Liver (tissue), 9 donors: ENCODE results near the gene STOML1. TPM values are rescaled to one million over a fixed set of nuclear protein-coding genes. Genes with fewer than 3 reads are reported as not detected.

ENCODE experiments used
- DNase-seq: peaks from one replicate; pipeline ENCODE4 v3.0.0-alpha.2; 2017; ENCODE audit warnings: low spot score
- H3K27ac ChIP-seq, 2 donors: one replicate each; pipeline ENCODE4 v1.7.0; 2013; ENCODE audit warnings: inconsistent platforms in 2 of 2, low read length in 2 of 2, control low read depth in 1 of 2, low read depth in 1 of 2, mild to moderate bottlenecking in 1 of 2
- H3K27me3 ChIP-seq, 4 donors: one replicate each; pipeline versions ENCODE4 v1.6.1 to v1.7.0; 2013; ENCODE audit warnings: low read length in 3 of 4, inconsistent platforms in 1 of 4, mild to moderate bottlenecking in 1 of 4, moderate library complexity in 1 of 4; ENCODE audit not compliant: control insufficient read depth in 4 of 4, insufficient read depth in 4 of 4
- H3K36me3 ChIP-seq, 4 donors: one replicate each; pipeline versions ENCODE4 v1.6.1 to v1.7.0; 2013; ENCODE audit warnings: low read length in 3 of 4, mild to moderate bottlenecking in 3 of 4, low read depth in 1 of 4, moderate library complexity in 1 of 4; ENCODE audit not compliant: control insufficient read depth in 4 of 4, insufficient read depth in 3 of 4
- H3K4me1 ChIP-seq, 4 donors: one replicate each; pipeline versions ENCODE4 v1.6.1 to v1.7.0; 2013; ENCODE audit warnings: low read length in 3 of 4, mild to moderate bottlenecking in 3 of 4, moderate library complexity in 1 of 4; ENCODE audit not compliant: control insufficient read depth in 4 of 4, insufficient read depth in 4 of 4
- H3K4me3 ChIP-seq, 3 donors: one replicate each; pipeline versions ENCODE4 v1.6.1 to v1.7.0; 2013; ENCODE audit warnings: low read length in 3 of 3, control low read depth in 1 of 3, low read depth in 1 of 3, mild to moderate bottlenecking in 1 of 3
- H3K9ac ChIP-seq, 2 donors: one replicate each; pipeline ENCODE4 v1.7.0; 2013; ENCODE audit warnings: low read length in 2 of 2, mild to moderate bottlenecking in 2 of 2, moderate library complexity in 2 of 2, control low read depth in 1 of 2, low read depth in 1 of 2
- H3K9me3 ChIP-seq, 4 donors: one replicate each; pipeline versions ENCODE4 v1.6.1 to v1.7.0; 2013; ENCODE audit warnings: low read length in 3 of 4; ENCODE audit not compliant: control insufficient read depth in 4 of 4
- CTCF ChIP-seq: fragments of 150-350 bp; IDR thresholded peaks from 2 replicates; pipeline ENCODE4 v1.5.1; 2017; ENCODE audit warnings: improper control_type of control experiment, low read depth, low read length; ENCODE audit not compliant: missing input control
- EGR1 ChIP-seq, 2 donors: IDR thresholded peaks; 2 replicates each; pipeline ENCODE4 v1.6.1; 2016 to 2018; ENCODE audit warnings: antibody characterized with exemption in 2 of 2, low read depth in 2 of 2
- FOXA1 ChIP-seq: IDR thresholded peaks from 2 replicates; pipeline ENCODE4 v1.6.1; 2016; ENCODE audit warnings: antibody characterized with exemption
- FOXA2 ChIP-seq: IDR thresholded peaks from 2 replicates; pipeline ENCODE4 v1.6.1; 2016; ENCODE audit warnings: antibody characterized with exemption
- GABPA ChIP-seq, 2 donors: IDR thresholded peaks in 1 of 2; conservative IDR thresholded peaks in 1 of 2; 2 replicates each; pipeline ENCODE4 v1.6.1; 2016; ENCODE audit warnings: antibody characterized with exemption in 2 of 2, mild to moderate bottlenecking in 1 of 2, moderate library complexity in 1 of 2
- HNF4A ChIP-seq, 2 donors: conservative IDR thresholded peaks; 2 replicates each; pipeline ENCODE4 v1.6.1; 2016; ENCODE audit warnings: antibody characterized with exemption in 2 of 2, mild to moderate bottlenecking in 2 of 2
- HNF4G ChIP-seq: IDR thresholded peaks from 2 replicates; pipeline ENCODE4 v1.6.1; 2016; ENCODE audit warnings: antibody characterized with exemption
- JUND ChIP-seq, 2 donors: IDR thresholded peaks; 2 replicates each; pipeline ENCODE4 v1.6.1; 2016; ENCODE audit warnings: antibody characterized with exemption in 2 of 2
- NR2F2 ChIP-seq: IDR thresholded peaks from 2 replicates; pipeline ENCODE4 v1.6.1; 2016; ENCODE audit warnings: antibody characterized with exemption
- REST ChIP-seq: IDR thresholded peaks from 2 replicates; pipeline ENCODE4 v1.6.1; 2016; ENCODE audit warnings: antibody characterized with exemption, mild to moderate bottlenecking
- RXRA ChIP-seq, 2 donors: IDR thresholded peaks; 2 replicates each; pipeline ENCODE4 v1.6.1; 2017 to 2018; ENCODE audit warnings: antibody characterized with exemption in 2 of 2, mild to moderate bottlenecking in 1 of 2
- SP1 ChIP-seq: IDR thresholded peaks from 2 replicates; pipeline ENCODE4 v1.6.1; 2018; ENCODE audit warnings: antibody characterized with exemption, mild to moderate bottlenecking
- TAF1 ChIP-seq: conservative IDR thresholded peaks from 2 replicates; pipeline ENCODE4 v1.6.1; 2016; ENCODE audit warnings: antibody characterized with exemption, mild to moderate bottlenecking
- YY1 ChIP-seq: IDR thresholded peaks from 2 replicates; pipeline ENCODE4 v1.6.1; 2016; ENCODE audit warnings: antibody characterized with exemption, mild to moderate bottlenecking
- ZBTB33 ChIP-seq: IDR thresholded peaks from 2 replicates; pipeline ENCODE4 v1.6.1; 2016; ENCODE audit warnings: antibody characterized with exemption
- WGBS: extraction: QIAGEN DNeasy Blood & Tissue Kit; methylation state at CpG from one replicate; pipeline ENCODE4 v1.1.7; 2013; 5-methylcytosine and 5-hydroxymethylcytosine counted together
- polyA plus RNA-seq, 2 donors: library from polyadenylated mRNA; stranded (reverse) in 1 of 2; unstranded in 1 of 2; fragments of 200-250 nt in 1 of 2; fragments of >200 nt in 1 of 2; fragmentation: Nextera tagmentation in 1 of 2; extraction: Ambion mirVana in 1 of 2; gene quantifications; one replicate each; pipeline versions ENCODE4 v1.2.1 to v1.2.3, GENCODE V29; 2013 to 2015
- total RNA-seq, 2 donors: library from RNA; depleted of rRNA; stranded (reverse); fragments of >200 nt; gene quantifications; one replicate each; pipeline ENCODE4 v1.2.3, GENCODE V29; 2014
- TF ChIP-seq, protein P1 (sequence below): IDR thresholded peaks from 2 replicates; pipeline ENCODE4 v1.6.1; 2016; ENCODE audit warnings: antibody characterized with exemption
- TF ChIP-seq, protein P2 (sequence below): IDR thresholded peaks from 2 replicates; pipeline ENCODE4 v1.6.1; 2016; ENCODE audit warnings: antibody characterized with exemption
- donor health status: healthy.
- donor health status: healthy.
- donor health status: healthy.
- donor health status: healthy.
- donor health status: healthy.

STOML1 gene
- total and polyA plus RNA-seq, 4 donors: 5.4 to 9.4 (median 6.4) TPM

DNA sequence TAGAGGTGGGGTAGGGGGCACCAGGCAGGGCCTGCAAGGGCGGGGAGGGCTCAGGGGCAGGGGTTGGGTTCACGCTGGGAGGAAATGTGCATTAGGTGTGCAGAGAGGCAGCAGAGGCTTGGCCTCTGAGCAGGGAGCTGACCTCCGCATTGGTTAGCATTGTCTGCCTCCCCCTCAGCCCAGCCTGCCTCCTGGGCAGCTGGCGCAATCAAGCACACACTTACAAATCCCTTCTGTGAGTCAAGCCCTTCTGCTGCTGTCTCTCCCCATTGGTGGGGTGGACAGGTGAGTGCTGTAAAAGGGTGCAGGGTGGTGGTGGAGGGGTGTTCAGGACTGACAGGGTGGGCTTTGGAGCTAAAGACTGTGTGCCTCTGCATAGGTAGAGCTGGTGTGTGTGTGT, 56.5 kb downstream of the STOML1 start:
- Histone ChIP-seq H3K9ac (no peak overlapping the region), H3K27ac (no peak overlapping the region), H3K9me3 (no peaks in the 10 kb centered on the region), H3K27me3 (no peaks in the 10 kb centered on the region), H3K4me3 (no peak overlapping the region), H3K4me1 (peaks cover 0 to 4% (median 1%) of the 10 kb centered on the region in 4 donors), H3K36me3 (no peaks in the 10 kb centered on the region)
- 95% methylated on average over 4 of the region's 4 CpGs for WGBS
- DNase-seq: no peak
- TF ChIP-seq GABPA (IDR thresholded peaks at IDR 0.05 in 1 of 2, conservative IDR thresholded peaks at IDR 0.05 in 1 of 2): no peak
- TF ChIP-seq FOXA2: no peak
- TF ChIP-seq NR2F2: no peak
- TF ChIP-seq, protein P1, sequence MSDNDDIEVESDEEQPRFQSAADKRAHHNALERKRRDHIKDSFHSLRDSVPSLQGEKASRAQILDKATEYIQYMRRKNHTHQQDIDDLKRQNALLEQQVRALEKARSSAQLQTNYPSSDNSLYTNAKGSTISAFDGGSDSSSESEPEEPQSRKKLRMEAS: no peak
- TF ChIP-seq FOXA1: no peak
- no peak for TF ChIP-seq RXRA (IDR thresholded peaks at IDR 0.05)
- no peak for TF ChIP-seq ZBTB33
- TF ChIP-seq, protein P2, sequence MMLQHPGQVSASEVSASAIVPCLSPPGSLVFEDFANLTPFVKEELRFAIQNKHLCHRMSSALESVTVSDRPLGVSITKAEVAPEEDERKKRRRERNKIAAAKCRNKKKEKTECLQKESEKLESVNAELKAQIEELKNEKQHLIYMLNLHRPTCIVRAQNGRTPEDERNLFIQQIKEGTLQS: no peak
- TF ChIP-seq TAF1: no peak
- no peak for TF ChIP-seq HNF4G
- no peak for TF ChIP-seq EGR1 (IDR thresholded peaks at IDR 0.05; ENCODE audit: low read depth in 2 of 2)
- TF ChIP-seq YY1: no peak
- TF ChIP-seq REST: no peak
- TF ChIP-seq SP1: no peak
- TF ChIP-seq JUND (IDR thresholded peaks at IDR 0.05): no peak

DNA sequence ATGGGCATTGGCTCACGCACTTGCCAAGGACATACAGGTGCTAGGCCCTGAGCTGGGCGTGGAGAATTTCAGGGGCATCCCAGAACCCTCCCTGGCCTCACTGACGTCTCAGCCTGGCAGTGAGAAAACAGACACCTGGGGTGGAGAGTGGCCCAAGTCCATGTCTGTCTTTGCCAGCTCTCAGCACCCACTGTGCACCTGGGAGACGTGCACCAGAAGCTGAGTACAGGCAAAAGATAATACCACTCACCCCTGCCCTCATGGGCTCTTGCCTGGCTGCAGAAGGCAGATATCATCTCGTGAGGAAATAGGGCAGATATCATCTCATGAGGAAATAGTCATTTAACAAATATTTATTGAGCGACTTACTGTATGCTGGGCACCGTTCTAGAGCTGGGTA, 57.8 kb downstream of the STOML1 start:
- no peak for TF ChIP-seq CTCF
- no peak for TF ChIP-seq FOXA2
- no peak for TF ChIP-seq RXRA (IDR thresholded peaks at IDR 0.05)
- TF ChIP-seq ZBTB33: no peak
- TF ChIP-seq, protein P1: no peak
- TF ChIP-seq HNF4A (conservative IDR thresholded peaks at IDR 0.05): no peak
- TF ChIP-seq FOXA1: no peak
- TF ChIP-seq SP1: no peak
- TF ChIP-seq, protein P2: no peak
- Histone ChIP-seq H3K9ac (no peak overlapping the region), H3K4me1 (no peaks in the 10 kb centered on the region), H3K27ac (no peak overlapping the region), H3K27me3 (peaks cover 0 to 2% (median 0%) of the 10 kb centered on the region in 4 donors), H3K36me3 (no peaks in the 10 kb centered on the region), H3K4me3 (no peak overlapping the region), H3K9me3 (no peaks in the 10 kb centered on the region)
- 77% methylated on average over 7 of the region's 7 CpGs for WGBS
- no peak for DNase-seq
